Measurements from ENCODE around the gene LRFN2. TPM values are rescaled to one million over a fixed set of nuclear protein-coding genes. Genes with fewer than 3 reads are reported as not detected.

The LRFN2 gene
- total RNA-seq, 8 experiments from 2014 or later = 0.10 to 5.1 (median 4.2) TPM; not detected in 1

DNA sequence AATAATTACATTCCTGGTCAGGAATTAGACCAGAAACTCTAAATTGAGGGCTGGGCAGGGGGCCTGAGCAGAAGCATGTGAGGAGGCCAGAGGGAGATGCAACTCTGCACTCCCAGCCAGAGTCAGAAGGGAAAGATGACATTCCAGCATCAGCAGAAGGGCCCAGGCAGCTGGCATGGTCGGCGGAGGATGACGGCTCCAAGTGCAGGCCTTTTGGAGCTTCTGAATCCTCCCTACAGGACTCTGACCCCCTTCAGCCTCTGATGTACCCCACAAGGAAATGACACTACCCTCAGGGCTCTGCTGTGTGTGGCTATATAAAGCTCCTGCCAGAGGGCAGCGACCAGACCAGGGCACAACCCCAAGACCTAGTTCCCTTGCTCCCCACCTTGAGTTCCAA, 1.9 kb downstream of the LRFN2 start:
- ATAC-seq (replicated peaks in 6 of 8) = no peak
- H3K4me1 ChIP-seq (replicated peaks in 1 of 2) = peaks cover 20 to 21% of the 10 kb centered on the region in 2 donors
- peak overlapping the region; percentile 42 to 64 (median 51) for H3K4me3 ChIP-seq
- WGBS, 10 experiments = 17 to 38% (median 20%) methylated on average over 1 to 3 of the region's 4 CpGs; no CpG with 5 or more reads in 7 of the 10 experiments
- no peak overlapping the region for H3K27ac ChIP-seq
- in situ Hi-C loops (cut with MboI; ENCODE audit: low pct_unique_long_range_greater_than_20kb in 2 of 9, low sequenced_read_pairs in 9 of 9, unreplicated experiment in 9 of 9) = loop anchor here in 1 of 9 experiments (25.0 kb wide), 1 partner anchor 598 kb away; no protein-coding TSS in a partner anchor

DNA sequence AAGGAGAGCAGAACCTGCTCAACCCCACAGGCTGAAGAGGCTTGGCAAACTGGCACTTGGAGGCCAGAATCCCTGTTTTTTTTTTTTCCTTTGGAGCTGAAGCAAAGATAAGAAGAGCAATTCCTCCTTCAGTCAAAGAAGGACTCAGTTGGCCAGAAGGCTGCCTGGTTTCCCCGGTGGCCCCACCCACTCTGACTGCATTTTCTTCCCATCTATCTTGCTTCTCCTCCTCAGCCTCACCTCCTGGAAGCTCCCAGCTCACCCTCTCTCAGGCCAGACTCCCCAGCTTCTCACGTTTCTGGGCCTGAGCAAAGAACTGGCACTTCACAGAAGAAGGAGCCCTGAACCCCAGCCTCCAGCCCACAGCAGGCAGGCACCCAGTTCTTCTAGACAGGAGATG, 2.4 kb downstream of the LRFN2 start:
- WGBS, 10 experiments = 7 to 38% (median 29%) methylated on average over 1 to 2 of the region's 2 CpGs; no CpG with 5 or more reads in 6 of the 10 experiments
- in situ Hi-C loops (cut with MboI; ENCODE audit: low pct_unique_long_range_greater_than_20kb in 2 of 9, low sequenced_read_pairs in 9 of 9, unreplicated experiment in 9 of 9) = loop anchor here in 1 of 9 experiments (25.0 kb wide), 1 partner anchor 597 kb away; no protein-coding TSS in a partner anchor
- H3K4me3 ChIP-seq = peak overlapping the region; percentile 42 to 64 (median 51)
- ATAC-seq (replicated peaks in 6 of 8) = no peak
- peaks cover 20 to 21% of the 10 kb centered on the region in 2 donors for H3K4me1 ChIP-seq (replicated peaks in 1 of 2)
- no peak overlapping the region for H3K27ac ChIP-seq

DNA sequence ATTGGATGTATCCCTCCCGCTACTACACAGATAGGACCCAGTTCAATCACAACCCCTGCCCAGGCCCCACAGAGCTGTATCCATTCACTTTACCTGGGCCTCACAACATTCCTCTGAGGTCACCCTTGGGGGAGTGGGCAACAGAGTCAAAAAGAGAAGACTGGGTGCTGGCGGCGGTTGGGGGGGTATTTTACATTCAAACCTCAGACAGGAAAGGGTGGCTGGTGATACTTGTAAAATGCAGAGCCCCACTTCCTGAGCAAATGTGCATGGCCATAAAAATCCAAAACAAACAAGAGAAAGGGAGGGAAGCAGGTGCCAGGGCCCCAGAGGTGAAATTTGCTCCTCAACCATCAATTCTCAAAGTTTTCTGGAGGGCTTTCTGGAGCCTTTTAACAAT, 3.5 kb downstream of the LRFN2 start:
- WGBS, 10 experiments = 50 to 90% (median 65%) methylated on average over 2 to 3 of the region's 3 CpGs; no CpG with 5 or more reads in 6 of the 10 experiments
- H3K27ac ChIP-seq = no peak overlapping the region
- in situ Hi-C loops (cut with MboI; ENCODE audit: low pct_unique_long_range_greater_than_20kb in 2 of 9, low sequenced_read_pairs in 9 of 9, unreplicated experiment in 9 of 9) = loop anchor here in 1 of 9 experiments (25.0 kb wide), 1 partner anchor 596 kb away; no protein-coding TSS in a partner anchor
- peaks cover 20 to 21% of the 10 kb centered on the region in 2 donors for H3K4me1 ChIP-seq (replicated peaks in 1 of 2)
- no peak for ATAC-seq (replicated peaks in 6 of 8)
- no peak overlapping the region for H3K4me3 ChIP-seq

DNA sequence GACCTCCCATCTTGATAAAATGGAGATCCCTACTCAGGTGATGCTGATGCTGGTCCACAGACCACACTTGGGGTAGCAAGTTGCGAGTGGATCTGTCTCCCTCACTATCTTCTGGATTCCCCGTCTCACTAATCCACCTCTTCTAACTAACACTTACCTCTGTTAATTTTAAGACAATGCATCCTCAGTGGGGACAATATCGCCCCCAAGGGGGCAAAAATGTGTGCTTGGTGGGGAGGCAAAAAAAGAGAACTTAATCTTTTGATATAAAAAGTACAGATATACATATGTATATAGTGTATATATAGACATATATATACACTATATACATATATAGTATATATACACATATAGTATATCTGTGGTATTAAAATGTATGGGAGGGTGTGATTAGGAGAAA, 4.3 kb downstream of the LRFN2 start:
- H3K27ac ChIP-seq = no peak overlapping the region
- in situ Hi-C loops (cut with MboI; ENCODE audit: low pct_unique_long_range_greater_than_20kb in 2 of 9, low sequenced_read_pairs in 9 of 9, unreplicated experiment in 9 of 9) = loop anchor here in 1 of 9 experiments (25.0 kb wide), 1 partner anchor 596 kb away; no protein-coding TSS in a partner anchor
- 0 to 100% (median 40%) methylated on average over 1 to 2 of the region's 3 CpGs; no CpG with 5 or more reads in 5 of the 10 experiments for WGBS, 10 experiments
- H3K4me3 ChIP-seq = no peak overlapping the region
- H3K4me1 ChIP-seq (replicated peaks in 1 of 2) = peaks cover 18 to 21% of the 10 kb centered on the region in 2 donors
- ATAC-seq (replicated peaks in 6 of 8) = no peak

DNA sequence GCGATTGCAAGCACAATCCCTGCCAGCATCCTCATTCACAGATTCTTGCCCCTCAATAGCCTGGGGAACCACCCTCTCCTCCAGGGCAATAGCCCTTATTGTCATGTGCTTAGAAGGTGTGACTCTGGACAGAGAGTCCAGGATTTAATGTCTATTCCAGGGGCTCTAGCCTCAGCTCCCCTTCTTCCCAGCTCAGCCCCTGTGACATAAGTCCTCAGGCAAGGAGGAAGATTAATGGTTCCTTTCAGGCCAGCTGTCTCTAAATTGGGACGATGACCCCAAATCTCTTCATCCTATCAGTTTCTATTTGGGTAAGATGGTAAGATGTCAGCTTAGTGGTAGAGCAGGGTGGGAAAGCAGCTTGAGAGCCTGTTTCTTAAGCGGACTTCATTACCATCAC, 8.1 kb downstream of the LRFN2 start:
- in situ Hi-C loops (cut with MboI; ENCODE audit: low pct_unique_long_range_greater_than_20kb in 2 of 9, low sequenced_read_pairs in 9 of 9, unreplicated experiment in 9 of 9) = loop anchor here in 1 of 9 experiments (25.0 kb wide), 1 partner anchor 592 kb away; no protein-coding TSS in a partner anchor
- WGBS, 10 experiments = 50 to 100% (median 89%) methylated on average over 1 to 3 of the region's 3 CpGs; no CpG with 5 or more reads in 3 of the 10 experiments
- H3K4me3 ChIP-seq = no peak overlapping the region
- ATAC-seq (replicated peaks in 6 of 8) = no peak
- H3K4me1 ChIP-seq (replicated peaks in 1 of 2) = peaks cover 0 to 17% of the 10 kb centered on the region in 2 donors
- H3K27ac ChIP-seq = no peak overlapping the region

DNA sequence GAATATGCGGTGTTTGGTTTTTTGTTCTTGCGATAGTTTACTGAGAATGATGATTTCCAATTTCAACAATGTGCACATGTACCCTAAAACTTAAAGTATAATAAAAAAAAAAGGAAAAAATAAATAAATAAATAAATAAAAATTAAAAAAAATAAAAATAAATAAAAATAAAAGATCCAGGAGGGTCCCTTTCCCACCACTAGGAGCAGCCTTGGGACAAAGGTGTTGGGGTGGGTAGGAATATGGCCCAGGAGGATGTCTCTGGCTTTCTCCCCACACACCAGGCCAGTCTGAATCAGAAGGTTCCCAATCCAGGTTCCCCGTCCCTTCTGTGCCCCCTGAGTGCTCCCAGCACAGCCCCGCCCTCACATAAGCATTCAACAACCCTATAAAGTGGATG, 9.5 kb downstream of the LRFN2 start:
- Histone ChIP-seq H3K4me3 (no peak overlapping the region), H3K27ac (no peak overlapping the region), H3K4me1 (replicated peaks in 1 of 2) (peaks cover 0 to 17% of the 10 kb centered on the region in 2 donors)
- WGBS, 10 experiments = 67 to 100% (median 94%) methylated on average over 1 to 4 of the region's 4 CpGs; no CpG with 5 or more reads in 3 of the 10 experiments
- in situ Hi-C loops (cut with MboI; ENCODE audit: low pct_unique_long_range_greater_than_20kb in 2 of 9, low sequenced_read_pairs in 9 of 9, unreplicated experiment in 9 of 9) = loop anchor here in 1 of 9 experiments (25.0 kb wide), 1 partner anchor 590 kb away; no protein-coding TSS in a partner anchor
- no peak for ATAC-seq (replicated peaks in 6 of 8)

DNA sequence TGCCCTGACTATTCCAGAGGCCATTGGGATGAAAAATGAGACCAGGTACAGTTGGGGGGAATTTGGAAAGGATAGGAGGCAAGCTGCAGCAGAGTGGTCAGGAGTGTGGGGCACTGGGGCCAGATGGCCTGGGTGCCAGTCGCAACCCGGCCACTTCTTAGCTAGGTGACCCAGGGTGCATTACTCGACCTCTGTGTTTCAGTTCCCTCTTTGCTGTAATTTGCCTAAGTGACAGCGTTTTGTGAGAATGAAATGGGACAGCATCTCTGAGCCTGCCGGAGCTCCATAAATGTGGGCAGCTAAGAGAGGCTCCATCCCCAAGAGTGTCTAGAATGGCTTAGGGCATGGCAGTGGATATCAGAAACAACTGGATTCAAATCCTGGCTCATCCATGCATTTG, 13.9 kb downstream of the LRFN2 start:
- peaks cover 0 to 8% of the 10 kb centered on the region in 2 donors for H3K4me1 ChIP-seq (replicated peaks in 1 of 2)
- 0 to 100% (median 87%) methylated on average over 1 to 3 of the region's 5 CpGs; no CpG with 5 or more reads in 5 of the 10 experiments for WGBS, 10 experiments
- H3K27ac ChIP-seq = no peak overlapping the region
- ATAC-seq (replicated peaks in 6 of 8) = no peak
- in situ Hi-C loops (cut with MboI; ENCODE audit: low pct_unique_long_range_greater_than_20kb in 2 of 9, low sequenced_read_pairs in 9 of 9, unreplicated experiment in 9 of 9) = no loop called here
- H3K4me3 ChIP-seq = no peak overlapping the region

DNA sequence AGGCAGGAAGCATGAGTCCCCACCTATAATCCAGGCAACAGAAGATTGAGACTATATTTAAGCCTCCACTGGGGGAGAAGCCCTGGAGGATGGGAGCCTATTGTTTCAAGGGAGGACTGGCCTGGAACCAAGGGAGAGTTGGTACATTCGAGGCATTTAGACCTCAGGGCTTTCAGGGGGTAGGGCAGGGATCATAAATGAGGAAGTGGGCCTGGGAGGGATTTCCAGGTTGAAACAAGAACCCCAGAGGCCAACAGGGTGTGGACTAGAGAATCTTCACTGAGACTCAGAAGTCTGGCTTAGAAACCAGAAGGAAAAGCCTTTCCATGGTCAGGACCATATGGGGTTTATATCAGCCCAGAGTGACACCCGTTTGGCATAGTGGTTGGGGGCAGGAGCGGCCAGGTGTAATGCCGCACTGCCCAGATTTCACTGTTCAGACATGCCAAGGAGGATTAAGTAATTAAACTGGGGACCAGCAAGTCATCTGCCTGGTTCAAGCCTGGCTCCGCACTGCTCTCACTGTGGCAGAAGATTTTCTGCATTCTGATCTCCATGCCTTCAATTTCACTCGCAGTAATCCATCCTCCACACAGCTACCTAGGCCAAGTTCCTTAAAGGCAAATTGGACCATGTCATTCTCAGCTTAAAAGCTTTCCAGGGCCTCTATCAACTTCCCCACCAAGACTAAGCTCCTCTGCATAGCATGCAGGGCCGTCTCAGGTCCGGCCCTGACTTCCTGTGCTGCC, 17.8 kb downstream of the LRFN2 start:
- ATAC-seq (replicated peaks in 6 of 8) = no peak
- Histone ChIP-seq H3K27ac (no peak overlapping the region), H3K4me3 (no peak overlapping the region), H3K4me1 (replicated peaks in 1 of 2) (no peaks in the 10 kb centered on the region)
- WGBS, 10 experiments = 43 to 93% (median 91%) methylated on average over 1 to 6 of the region's 8 CpGs; no CpG with 5 or more reads in 5 of the 10 experiments
- in situ Hi-C loops (cut with MboI; ENCODE audit: low pct_unique_long_range_greater_than_20kb in 2 of 9, low sequenced_read_pairs in 9 of 9, unreplicated experiment in 9 of 9) = no loop called here

DNA sequence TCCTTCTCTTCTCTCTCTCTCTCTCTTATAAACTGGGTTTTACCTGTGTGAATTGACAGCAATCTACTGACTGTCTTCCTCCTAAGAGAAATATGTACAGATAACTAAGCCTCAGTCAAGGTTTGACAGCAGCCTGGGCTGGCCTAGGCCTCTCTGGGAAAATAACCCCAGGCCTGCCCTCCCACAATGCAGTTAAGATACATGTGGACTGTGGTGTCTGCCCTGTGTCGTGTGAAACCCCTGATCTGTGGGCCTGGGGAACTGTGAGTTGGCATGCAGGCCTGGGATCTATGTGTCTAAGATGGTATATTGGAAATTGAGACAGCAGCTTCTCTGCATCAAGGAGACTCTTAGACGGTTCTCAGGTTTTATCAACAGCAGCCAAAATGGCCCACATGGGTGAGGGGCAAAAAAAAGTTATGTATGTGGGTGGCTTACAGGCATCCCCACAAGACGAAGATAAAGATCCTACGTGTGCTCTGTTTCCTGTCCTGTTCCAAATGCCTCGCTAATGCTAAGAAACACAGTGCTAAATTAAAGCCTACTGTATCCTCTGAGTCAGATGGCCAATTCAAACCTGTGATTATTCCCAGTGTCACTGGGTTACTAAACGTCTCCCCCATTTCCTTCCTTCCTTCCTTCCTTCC, 19.0 kb downstream of the LRFN2 start:
- no peak overlapping the region for H3K4me3 ChIP-seq
- peaks cover 2 to 5% of the 10 kb centered on the region in 2 donors for H3K4me1 ChIP-seq (replicated peaks in 1 of 2)
- WGBS, 10 experiments = 34 to 93% (median 84%) methylated on average over 2 to 6 of the region's 6 CpGs; no CpG with 5 or more reads in 3 of the 10 experiments
- ATAC-seq (replicated peaks in 6 of 8) = no peak
- in situ Hi-C loops (cut with MboI; ENCODE audit: low pct_unique_long_range_greater_than_20kb in 2 of 9, low sequenced_read_pairs in 9 of 9, unreplicated experiment in 9 of 9) = no loop called here
- H3K27ac ChIP-seq = no peak overlapping the region

DNA sequence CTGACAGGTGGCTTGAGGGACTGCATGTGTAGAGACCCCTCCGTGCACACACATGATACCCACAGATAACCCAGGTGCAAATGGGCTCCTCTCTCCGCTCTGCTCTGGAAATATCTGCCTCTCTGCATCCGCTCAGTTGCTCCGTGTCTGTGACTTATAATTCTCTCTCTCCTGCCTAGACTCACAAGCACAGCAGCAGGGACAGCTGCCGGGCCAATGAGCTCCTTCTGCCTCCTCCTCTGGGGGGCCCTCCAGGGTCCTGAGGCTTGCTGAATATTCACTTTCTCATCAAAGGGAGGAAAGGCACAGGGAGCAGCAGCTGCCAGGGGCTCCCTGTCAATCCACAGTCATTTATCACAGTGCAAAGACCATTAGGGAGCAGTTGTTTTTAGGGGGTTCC, 24.1 kb downstream of the LRFN2 start:
- no peak overlapping the region for H3K27ac ChIP-seq
- in situ Hi-C loops (cut with MboI; ENCODE audit: low pct_unique_long_range_greater_than_20kb in 2 of 9, low sequenced_read_pairs in 9 of 9, unreplicated experiment in 9 of 9) = no loop called here
- WGBS, 10 experiments = 0 to 50% (median 17%) methylated on average over 1 to 4 of the region's 5 CpGs; no CpG with 5 or more reads in 3 of the 10 experiments
- H3K4me1 ChIP-seq (replicated peaks in 1 of 2) = peaks cover 33 to 36% of the 10 kb centered on the region in 2 donors
- peak in 5 of 8 experiments; percentile 9 to 68 (median 30) for ATAC-seq (replicated peaks in 6 of 8)
- H3K4me3 ChIP-seq = no peak overlapping the region

DNA sequence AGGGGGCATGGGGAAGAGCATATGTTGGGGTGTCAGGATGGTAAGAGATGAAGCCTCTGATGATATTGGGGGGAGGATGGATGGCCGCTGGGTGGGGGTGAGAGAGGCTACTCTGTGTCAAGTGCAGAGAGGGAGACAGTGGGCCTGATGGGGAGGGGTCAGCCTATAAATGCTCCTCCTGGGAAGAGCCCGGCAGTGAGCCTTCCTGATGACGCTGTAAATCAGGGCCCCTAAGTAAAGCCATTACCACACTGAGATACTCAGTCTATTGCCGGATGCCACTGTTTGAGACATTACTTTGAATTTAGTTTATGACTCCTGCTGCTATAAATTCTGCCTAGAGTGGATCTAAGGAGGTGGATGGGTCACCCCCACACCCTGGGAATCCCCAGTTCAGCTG, 28.1 kb downstream of the LRFN2 start:
- peak in 5 of 8 experiments; percentile 60 to 88 (median 75) for ATAC-seq (replicated peaks in 6 of 8)
- H3K4me3 ChIP-seq = no peak overlapping the region
- peaks cover 51 to 56% of the 10 kb centered on the region in 2 donors for H3K4me1 ChIP-seq (replicated peaks in 1 of 2)
- in situ Hi-C loops (cut with MboI; ENCODE audit: low pct_unique_long_range_greater_than_20kb in 2 of 9, low sequenced_read_pairs in 9 of 9, unreplicated experiment in 9 of 9) = no loop called here
- WGBS, 10 experiments = 20% methylated on average over 1 of the region's 4 CpGs; no CpG with 5 or more reads in 9 of the 10 experiments
- H3K27ac ChIP-seq = peak overlapping the region in 1 of 2 donors; percentile 14

DNA sequence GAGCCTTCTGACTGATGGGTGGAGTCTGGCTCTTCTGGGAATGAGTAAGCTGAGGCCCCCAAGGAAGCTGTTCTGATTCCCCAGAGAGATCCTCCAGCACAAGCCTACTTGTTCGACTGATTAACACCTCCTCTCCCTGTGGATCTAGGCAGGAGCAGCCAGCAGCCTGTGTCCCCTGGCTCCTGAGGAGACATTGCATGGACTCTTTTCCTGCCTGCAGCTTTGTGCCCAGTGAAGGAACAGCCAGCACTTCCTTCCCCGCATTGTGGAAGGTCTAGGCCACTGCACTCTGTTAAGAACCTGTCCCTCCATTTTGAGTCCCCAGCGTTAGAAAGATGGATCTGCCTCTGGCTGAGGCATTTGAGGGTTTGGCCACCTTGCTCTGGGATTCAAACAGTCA, 29.1 kb downstream of the LRFN2 start:
- ATAC-seq (replicated peaks in 6 of 8) = peak in 3 of 8 experiments; percentile 18 to 41 (median 35)
- WGBS, 10 experiments = 62 to 93% (median 76%) methylated on average over 2 of the region's 3 CpGs; no CpG with 5 or more reads in 5 of the 10 experiments
- Histone ChIP-seq H3K4me3 (no peak overlapping the region), H3K27ac (peak overlapping the region in 1 of 2 donors; percentile 19), H3K4me1 (replicated peaks in 1 of 2) (peaks cover 44 to 53% of the 10 kb centered on the region in 2 donors)
- in situ Hi-C loops (cut with MboI; ENCODE audit: low pct_unique_long_range_greater_than_20kb in 2 of 9, low sequenced_read_pairs in 9 of 9, unreplicated experiment in 9 of 9) = no loop called here

DNA sequence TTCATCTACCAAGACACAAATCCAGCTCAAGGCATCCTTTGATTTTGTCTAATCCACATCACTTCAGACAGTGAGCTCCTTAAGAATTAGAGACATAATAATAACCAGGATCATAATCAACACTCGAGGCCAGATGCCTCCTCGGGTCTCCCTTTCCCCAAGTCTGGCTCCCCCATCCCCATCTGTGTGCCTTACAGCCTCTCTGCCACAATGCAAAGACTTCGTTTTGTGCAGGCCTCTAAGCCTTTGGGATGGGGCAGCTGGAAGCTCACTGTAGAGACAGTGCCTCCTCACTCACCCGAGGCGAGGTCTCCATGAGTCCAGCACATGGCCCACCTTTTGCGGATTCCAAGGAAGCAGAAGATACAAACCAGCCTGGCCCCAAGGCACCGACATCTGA, 30.3 kb downstream of the LRFN2 start:
- in situ Hi-C loops (cut with MboI; ENCODE audit: low pct_unique_long_range_greater_than_20kb in 2 of 9, low sequenced_read_pairs in 9 of 9, unreplicated experiment in 9 of 9) = no loop called here
- Histone ChIP-seq H3K4me3 (no peak overlapping the region), H3K4me1 (replicated peaks in 1 of 2) (peaks cover 32 to 44% of the 10 kb centered on the region in 2 donors), H3K27ac (no peak overlapping the region)
- ATAC-seq (replicated peaks in 6 of 8) = no peak
- 0 to 91% (median 78%) methylated on average over 1 to 6 of the region's 7 CpGs; no CpG with 5 or more reads in 5 of the 10 experiments for WGBS, 10 experiments
